GM19099 (cell line): ENCODE results near the gene ARAP2.

Experiments
- POLR2A ChIP-seq: IDR thresholded peaks from 3 replicates; pipeline ENCODE4 v1.6.1; 2011; ENCODE audit warnings: low read depth; ENCODE audit not compliant: insufficient read length; ENCODE audit errors: extremely low read depth

The ARAP2 gene

DNA sequence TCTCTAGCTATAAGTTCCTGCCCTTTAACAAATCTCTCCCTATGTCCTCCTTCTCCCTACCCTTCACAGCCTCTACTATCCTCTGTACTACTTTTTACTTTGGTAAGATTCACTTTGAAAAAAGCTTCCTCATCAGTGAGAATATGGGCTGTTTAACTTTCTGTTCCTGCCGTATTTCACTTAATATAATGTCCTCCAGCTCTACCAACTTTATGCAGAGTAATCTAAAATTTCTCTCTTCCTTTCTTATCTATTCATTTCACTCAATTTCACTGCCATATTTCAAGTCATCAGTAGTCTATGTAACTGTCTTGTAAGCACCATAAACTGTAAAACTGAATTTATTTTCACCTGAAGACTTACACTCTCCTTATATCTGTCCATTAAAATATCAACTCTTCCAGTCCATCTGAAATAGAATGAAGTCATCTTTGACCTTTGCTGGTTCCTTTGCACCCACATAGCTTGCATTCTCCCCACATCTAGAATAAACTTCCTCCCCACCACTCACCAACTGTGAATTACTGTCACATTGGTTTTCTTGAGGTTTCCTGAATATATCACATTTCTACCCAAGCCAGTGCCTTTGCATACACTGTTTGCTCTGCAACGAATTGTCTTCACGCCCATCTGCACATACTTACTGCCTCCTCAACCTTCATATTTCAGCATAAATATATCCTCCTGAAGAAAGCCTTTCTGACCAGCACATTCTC lies 54.6 kb downstream of the ARAP2 start:
- no peak for TF ChIP-seq POLR2A

DNA sequence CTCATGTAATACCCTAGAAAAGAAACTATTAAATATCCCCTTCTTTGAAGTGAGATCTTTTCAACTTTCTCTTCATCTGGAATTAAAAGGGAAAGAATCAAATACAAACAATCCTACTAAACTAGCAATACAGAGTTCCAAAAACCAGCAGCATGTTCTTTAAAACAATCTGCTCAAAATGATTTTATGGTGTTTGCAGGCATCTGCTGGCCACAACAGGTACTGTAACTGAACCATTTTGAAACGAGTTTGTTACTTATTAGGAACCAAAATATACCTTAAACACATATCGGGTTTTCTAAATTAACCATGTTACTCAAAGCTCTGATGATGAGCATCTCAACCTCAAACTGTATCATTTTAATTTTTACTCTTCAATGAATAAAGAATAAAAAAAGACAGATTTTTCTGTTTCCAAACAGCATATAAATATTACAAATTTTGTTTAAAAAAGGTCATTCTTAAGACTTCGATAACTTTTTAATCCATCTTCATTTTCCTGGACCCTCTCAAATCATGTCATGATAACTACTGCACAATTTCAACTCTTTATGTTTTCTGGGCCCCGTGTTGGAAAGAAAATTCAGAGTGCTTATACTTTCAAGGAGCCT lies 56.5 kb downstream of the ARAP2 start:
- TF ChIP-seq POLR2A = no peak

DNA sequence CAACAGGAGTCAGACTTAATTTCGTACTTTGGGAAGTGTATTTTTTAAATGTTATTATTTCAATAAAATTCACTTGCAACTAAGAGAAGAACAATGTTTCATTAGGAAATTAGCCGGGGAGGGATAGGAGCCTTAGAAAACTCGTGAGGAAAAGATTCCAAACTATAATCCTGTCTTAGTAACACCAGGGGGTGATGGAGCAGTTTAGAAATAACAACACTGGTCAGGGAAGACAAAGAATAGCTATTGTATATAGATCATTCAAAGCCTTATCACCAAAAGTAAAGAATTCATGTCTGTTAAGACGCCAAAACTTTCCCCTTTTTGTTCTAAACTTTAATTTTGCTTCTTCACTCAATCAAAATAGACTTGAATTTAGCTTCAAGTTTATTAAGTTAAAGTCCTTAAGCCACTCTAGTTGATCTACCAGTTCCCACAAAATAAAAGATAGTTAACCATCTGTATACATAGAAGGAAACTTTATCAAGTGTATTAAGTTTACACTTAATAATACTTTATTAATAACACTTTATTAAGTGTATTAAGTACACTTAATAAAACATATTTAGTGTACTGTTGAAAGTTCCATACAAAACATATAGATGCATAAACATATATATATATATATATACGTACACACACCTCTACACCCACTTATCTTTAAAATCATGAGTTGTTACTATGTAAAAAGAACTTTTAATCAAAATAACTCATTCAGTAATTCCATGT lies 60.5 kb downstream of the ARAP2 start:
- no peak for TF ChIP-seq POLR2A

DNA sequence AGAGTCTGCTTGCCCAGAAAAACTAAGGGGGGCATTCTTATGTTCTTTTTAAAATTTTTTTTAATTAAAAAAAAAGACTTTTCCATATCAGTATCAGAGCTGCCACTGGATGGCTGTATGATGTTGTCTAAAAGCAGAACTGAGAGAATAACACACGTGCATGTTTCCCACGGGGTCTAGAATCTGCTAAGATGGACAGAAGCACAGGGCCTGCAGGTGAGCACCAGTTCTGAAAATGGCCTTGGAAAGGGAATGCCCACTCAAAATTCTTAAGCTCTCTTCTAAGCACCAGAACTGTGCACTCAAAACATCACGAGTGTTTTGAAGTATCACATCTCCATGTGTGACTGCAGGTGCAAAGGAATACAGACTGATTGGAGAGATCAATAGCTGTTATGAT lies 61.1 kb downstream of the ARAP2 start:
- no peak for TF ChIP-seq POLR2A

DNA sequence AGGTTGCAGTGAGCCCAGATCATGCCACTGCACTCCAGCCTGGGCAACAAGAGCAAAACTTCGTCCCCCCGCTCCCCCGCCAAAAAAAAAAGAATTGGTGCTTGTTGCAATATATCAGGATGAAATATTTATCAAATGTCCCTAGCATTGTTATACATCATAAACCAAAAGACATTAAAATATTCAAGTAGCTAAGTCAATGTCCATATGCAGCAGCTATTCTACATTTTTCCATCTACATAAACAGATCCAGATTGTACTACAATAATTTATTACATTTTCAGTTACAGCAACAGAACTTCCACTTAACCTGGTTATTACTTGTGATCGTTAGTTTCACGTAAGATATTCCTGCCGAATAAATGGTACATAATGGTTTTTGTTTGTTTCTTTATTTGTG lies 64.1 kb downstream of the ARAP2 start:
- no peak for TF ChIP-seq POLR2A

DNA sequence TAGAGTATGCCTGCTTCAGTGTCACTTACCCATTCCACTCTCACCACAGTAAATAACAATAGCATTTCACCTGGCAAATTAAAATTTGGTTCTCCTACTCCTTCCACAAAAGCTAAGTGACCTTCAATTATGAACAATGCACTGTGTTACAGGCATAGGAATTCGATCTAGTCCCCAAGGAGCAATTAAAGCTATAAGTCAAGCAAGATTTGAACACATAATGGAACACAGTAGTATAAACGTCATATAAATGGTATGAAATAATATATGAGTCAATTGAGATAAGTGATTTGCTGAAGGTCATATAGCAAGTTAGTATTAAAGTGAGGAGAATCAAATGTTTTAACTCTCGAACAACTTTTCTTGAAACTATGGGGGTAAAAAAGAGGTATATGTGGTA lies 65.8 kb downstream of the ARAP2 start:
- TF ChIP-seq POLR2A = no peak

DNA sequence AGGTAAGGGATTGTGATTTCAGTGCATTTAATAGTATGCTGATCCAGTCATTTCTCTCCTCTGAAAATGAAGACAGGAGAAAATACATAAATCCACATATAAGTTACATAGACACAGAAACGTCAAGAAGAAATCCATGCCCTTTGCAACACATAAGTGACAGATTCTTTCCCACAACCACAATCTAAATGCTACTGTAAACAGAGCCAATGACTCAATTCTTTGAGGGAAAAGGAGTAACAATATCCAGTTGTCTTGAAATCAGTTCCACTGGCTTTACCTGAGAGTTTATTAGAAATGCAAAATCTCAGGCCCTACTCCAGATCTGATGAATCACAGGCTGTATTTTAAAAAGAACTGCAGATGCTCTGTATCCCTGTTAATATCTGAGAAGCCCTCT lies 66.4 kb downstream of the ARAP2 start:
- no peak for TF ChIP-seq POLR2A

DNA sequence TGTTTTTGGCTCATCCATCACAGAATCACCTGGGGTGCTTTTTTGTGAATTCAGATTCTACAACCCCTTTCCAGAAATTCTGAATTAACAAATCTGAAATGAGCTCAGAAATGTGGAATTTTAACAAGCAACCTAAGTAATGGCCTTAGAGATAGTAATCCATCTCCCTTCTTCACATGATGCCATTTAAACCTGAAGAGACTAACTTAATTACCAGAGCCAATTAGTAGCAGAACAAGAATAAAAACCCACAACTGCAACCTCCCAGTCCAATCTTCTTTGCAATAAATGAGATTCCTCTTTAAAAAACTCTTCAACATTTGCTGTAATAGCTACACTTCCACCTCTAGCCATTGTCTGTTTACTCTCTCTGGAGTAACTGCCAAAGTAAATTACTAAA lies 69.7 kb downstream of the ARAP2 start:
- no peak for TF ChIP-seq POLR2A

DNA sequence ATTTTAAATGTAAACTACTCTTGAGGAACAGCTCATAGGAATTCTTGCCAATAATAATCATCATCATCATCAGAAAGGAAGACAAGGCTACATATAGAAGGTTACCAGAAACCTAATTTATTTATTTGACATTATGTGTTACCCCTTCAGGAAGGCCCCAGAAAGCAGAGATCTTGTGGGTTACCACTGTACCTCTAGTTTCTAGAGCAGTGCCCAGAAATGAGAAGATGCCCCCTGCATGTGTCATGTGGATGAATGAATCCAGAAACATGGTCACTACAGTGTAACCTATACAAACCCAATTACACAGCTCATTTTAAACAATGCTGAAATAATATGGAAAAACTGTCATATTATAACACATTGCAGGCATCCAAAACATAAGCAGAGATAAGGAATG lies 70.4 kb downstream of the ARAP2 start:
- TF ChIP-seq POLR2A = no peak

DNA sequence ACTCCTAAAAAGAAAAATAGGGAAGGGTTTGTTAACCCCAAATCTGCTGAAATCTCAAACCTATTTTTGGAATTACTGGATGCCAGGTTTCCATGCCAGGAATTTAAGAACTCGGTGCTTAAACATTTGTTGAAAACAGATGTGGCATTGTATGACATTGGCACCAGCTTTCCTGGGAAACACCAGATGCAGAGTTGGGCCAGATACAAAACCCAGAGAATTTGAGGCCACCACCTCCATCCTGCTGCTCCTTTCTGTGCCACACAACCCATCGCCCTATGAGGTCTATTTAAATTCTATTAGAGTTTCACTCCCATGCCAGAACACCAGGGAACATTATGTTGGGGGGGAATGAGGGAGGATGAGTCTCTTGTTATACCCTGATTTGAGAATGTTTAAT lies 71.7 kb downstream of the ARAP2 start:
- TF ChIP-seq POLR2A = no peak

DNA sequence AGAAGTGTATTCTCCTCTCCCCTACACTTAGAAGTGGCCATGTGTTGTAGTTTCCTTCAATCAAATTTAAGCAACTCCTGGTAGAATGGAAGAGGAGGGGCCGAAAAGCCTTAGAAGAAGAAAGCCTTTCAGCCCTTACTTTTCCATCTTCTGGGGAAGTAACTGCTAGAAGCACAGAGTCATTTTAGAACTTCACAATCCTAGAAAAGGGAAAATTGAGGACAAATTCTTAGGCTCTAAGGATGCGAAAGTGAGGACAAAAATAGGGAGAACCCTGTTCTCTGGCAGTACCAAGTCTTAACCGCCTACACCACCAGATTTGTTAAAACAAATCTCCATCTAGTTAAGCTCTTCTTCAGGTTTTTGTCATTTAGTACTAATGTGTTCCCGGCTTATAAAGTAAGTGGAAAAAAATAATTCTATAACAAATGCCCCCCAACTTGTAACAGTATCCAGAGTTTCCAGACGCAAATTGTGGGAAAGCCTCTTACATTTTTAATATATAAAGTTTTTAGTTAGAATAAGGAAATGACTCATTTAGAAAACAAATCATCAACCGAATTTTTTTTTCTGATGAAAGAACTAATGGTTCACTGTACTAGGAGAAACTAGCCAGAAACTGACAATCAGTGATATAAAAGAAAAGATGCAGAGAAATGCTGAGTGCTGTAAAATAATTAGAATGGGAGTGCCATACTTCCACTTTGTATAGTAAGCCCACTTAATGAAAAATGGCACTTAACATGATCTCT lies 76.0 kb downstream of the ARAP2 start:
- no peak for TF ChIP-seq POLR2A

DNA sequence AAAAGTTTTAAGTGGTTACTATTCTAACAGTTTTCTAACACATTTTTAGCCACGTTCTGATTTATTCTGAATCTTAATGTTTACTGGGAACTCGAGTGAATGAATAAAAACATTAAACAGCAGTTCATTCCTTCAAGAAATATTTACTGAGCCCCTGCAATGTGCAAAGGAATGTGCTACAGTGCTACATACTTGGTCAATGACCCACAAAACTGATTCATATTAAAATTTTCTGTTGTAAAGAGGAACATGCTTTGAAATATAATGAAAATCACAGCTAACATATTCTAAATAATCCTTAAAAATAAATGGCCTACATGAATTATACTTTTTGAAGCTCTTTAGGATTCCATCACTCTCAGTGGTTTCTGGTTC lies 78.7 kb downstream of the ARAP2 start:
- no peak for TF ChIP-seq POLR2A

DNA sequence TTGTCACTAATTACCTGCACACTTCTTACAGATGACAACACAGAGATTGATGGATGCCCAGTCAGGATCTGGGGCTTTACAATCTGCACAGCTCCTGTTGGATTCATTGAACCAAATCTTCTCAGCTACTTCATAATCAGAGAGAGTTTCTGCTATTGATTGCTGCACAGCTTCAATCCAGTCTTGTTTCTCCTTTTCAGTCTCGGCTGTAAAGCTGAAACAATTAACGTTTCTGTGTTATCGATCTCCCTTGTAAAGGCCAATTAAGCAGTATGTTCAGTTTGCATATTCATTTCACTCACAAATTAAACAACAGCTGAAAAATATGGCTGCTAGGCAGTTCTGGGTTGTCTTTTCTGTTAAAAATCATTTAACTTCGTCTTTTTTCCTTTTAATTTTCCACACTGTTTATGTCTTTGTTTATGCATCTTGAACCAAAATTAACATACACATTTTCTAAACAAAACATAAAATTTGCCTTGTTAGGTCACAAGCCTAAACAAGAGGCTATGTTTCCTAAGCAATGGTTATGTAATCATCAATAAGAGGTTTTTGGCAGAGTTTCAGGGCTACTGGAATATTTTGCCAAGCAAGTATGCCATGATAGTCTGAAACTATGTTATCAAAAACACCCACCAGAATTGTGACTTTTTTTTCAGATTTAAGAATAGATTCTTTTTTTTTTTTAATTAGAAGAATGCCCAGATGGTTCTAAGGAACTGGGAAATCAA lies 79.2 kb downstream of the ARAP2 start:
- no peak for TF ChIP-seq POLR2A

DNA sequence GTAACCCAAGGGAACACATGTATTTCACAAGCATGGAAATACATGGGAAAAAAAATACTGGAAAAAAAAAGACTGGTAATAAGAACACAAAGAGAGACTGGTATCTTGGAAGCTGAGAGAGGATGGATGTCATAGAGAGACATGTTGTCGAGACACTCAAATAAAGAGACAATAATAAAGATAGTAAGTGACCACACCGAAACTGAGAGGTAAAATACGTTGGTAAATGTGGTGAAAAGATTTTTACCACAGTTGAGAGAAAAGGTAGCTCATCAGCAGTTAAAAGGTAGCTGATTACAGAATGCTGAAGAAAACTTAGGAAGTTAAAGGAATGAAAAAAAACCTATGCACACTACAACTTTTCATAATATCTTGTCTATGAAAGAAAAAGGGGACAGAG lies 81.1 kb downstream of the ARAP2 start:
- TF ChIP-seq POLR2A = no peak

DNA sequence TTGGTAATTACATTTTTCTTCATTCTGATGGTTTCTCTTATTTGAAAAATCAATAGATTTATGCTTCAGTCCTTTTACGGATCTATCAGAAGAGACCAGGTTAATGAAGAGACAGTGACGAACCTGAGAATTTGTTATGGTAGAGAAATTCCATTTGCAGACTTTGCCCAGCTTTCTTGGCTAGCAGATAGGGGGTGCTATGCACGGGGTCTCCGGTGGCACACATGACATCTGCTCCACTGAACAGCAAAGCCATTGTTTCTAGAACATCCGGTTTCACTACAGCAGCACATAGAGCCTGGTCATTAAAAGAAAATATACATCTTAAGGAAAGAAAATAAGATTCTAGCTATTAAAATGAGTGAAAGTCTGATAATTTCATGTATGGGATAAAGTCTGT lies 85.1 kb downstream of the ARAP2 start:
- no peak for TF ChIP-seq POLR2A
